ENCODE data around the gene KLRC2.
"Not testable (repeated sequence)": the region's sequence is repeated elsewhere in the genome, so short reads cannot be mapped to it uniquely, and the experiment has no call there.

The KLRC2 gene

GRCh38 chr12:10435816-10436215 lies at the start of gene KLRC2:
Gene KLRC2, minus strand, starts transcription at chr12:10436010. Its CDS starts 24 bp downstream, at chr12:10435986.
- DNase-seq (ENCODE audit: low read depth), result peak; percentile 66
- not testable (repeated sequence) for H3K4me3 ChIP-seq (ENCODE audit: low read depth, low read length)

- not testable (repeated sequence) for H3K4me3 ChIP-seq (ENCODE audit: low read depth, low read length); DNase-seq (ENCODE audit: low read depth)
These were observed 46.1 kb upstream of the KLRC2 start for GRCh38 chr12:10481901-10482300.

- not testable (repeated sequence) for DNase-seq (ENCODE audit: low read depth); H3K4me3 ChIP-seq (ENCODE audit: low read depth, low read length)
These were observed 37.0 kb upstream of the KLRC2 start for GRCh38 chr12:10472808-10473207.

DNA sequence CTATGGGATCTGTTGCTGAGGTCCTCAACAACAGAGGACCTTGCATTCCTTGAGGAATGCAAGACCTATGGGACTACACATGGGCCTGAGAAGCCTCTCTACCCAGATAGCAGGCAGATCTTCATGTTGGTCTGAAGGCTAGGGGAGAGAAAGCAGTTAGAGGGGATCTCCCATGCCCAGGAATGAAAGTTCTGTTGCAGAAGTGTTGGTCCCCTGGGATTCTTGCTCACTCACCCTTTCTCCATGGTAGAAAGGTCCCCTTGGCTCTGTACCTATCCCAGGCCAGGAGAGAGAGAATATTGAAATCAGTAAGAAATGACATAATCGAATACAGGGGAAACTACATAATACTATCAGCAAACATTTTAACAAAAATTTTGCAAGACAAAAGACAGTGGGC lies 33.9 kb upstream of the KLRC2 start:
- no peak for TF ChIP-seq POLR2A (IDR thresholded peaks at IDR 0.05; ENCODE audit: extremely low read depth, insufficient read length)
- H3K4me3 ChIP-seq (ENCODE audit: low read depth, low read length), result no peak overlapping the region
- DNase-seq (ENCODE audit: low read depth), result no peak

DNA sequence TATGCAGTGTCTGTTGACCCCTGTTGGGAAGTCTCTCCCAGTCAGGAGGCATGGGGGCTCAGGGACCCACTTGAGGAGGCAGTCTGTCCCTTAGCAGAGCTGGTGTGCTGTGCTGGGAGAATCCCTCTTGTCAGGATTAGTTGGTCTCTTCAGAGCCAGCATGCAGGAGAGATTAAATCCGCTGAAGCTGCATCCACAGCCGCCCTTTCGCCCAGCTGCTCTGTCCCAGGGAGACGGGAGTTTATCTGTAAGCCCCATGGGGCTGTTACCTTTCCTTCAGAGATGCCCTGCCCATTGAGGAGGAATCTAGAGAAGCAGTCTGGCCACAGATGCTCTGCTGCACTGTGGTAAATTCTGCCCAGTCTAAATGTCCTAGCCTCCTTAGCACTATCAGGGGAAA lies 30.5 kb upstream of the KLRC2 start:
- no peak for TF ChIP-seq CTCF (IDR thresholded peaks at IDR 0.05; ENCODE audit: low read depth, low read length)
- TF ChIP-seq MAX (IDR thresholded peaks at IDR 0.05; ENCODE audit: low read depth, low read length), result no peak
- TF ChIP-seq POLR2A (IDR thresholded peaks at IDR 0.05; ENCODE audit: extremely low read depth, insufficient read length), result no peak
- TF ChIP-seq MYC (IDR thresholded peaks at IDR 0.05; ENCODE audit: low read depth, low read length), result no peak
- no peak overlapping the region for H3K4me3 ChIP-seq (ENCODE audit: low read depth, low read length)
- DNase-seq (ENCODE audit: low read depth), result no peak

- no peak for DNase-seq (ENCODE audit: low read depth)
- H3K4me3 ChIP-seq (ENCODE audit: low read depth, low read length), result no peak overlapping the region
- no peak for TF ChIP-seq CTCF (IDR thresholded peaks at IDR 0.05; ENCODE audit: low read depth, low read length)
- TF ChIP-seq POLR2A (IDR thresholded peaks at IDR 0.05; ENCODE audit: extremely low read depth, insufficient read length), result no peak
- no peak for TF ChIP-seq MYC (IDR thresholded peaks at IDR 0.05; ENCODE audit: low read depth, low read length)
- no peak for TF ChIP-seq MAX (IDR thresholded peaks at IDR 0.05; ENCODE audit: low read depth, low read length)
These were observed 21.9 kb upstream of the KLRC2 start for GRCh38 chr12:10457760-10458159.

DNA sequence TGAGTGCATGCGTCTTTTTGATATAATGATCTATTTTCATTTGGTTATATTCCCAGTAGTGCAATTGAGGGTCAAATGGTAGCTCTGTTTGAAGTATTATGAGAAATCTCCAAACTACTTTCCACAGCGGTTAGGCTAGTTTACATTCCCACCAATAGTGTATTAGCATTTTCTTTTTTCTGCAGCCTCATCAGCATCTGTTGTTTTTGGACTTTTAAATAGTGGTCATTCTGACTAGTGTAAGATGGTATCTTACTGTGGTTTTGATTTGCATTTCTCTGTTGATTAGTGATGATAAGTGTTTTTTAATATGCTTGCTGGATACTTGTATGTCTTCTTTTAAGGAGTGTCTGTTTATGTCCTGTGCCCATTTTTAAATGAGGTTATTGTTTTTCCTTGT lies 21.0 kb upstream of the KLRC2 start:
- no peak for TF ChIP-seq MAX (IDR thresholded peaks at IDR 0.05; ENCODE audit: low read depth, low read length)
- TF ChIP-seq CTCF (IDR thresholded peaks at IDR 0.05; ENCODE audit: low read depth, low read length), result no peak
- TF ChIP-seq POLR2A (IDR thresholded peaks at IDR 0.05; ENCODE audit: extremely low read depth, insufficient read length), result no peak
- TF ChIP-seq MYC (IDR thresholded peaks at IDR 0.05; ENCODE audit: low read depth, low read length), result no peak
- H3K4me3 ChIP-seq (ENCODE audit: low read depth, low read length), result no peak overlapping the region
- no peak for DNase-seq (ENCODE audit: low read depth)

- no peak for TF ChIP-seq MAX (IDR thresholded peaks at IDR 0.05; ENCODE audit: low read depth, low read length)
- TF ChIP-seq POLR2A (IDR thresholded peaks at IDR 0.05; ENCODE audit: extremely low read depth, insufficient read length), result no peak
- no peak for TF ChIP-seq MYC (IDR thresholded peaks at IDR 0.05; ENCODE audit: low read depth, low read length)
- no peak for TF ChIP-seq CTCF (IDR thresholded peaks at IDR 0.05; ENCODE audit: low read depth, low read length)
- no peak overlapping the region for H3K4me3 ChIP-seq (ENCODE audit: low read depth, low read length)
- DNase-seq (ENCODE audit: low read depth), result no peak
These were observed 20.0 kb upstream of the KLRC2 start for GRCh38 chr12:10455766-10456165.

All from NB4 (cell line).